NCI-H1048 (cell line): ENCODE data around the gene TSHZ2.

Experiments used
- DNase-seq: peaks from one replicate; lab custom pipeline; 2025; lab: John Stamatoyannopoulos, UW

The TSHZ2 gene

GRCh38 chr20:53030061-53030460 lies 57.9 kb downstream of the TSHZ2 start:
- DNase-seq, result no peak

- no peak for DNase-seq
Measured at GRCh38 chr20:53032046-53032445, 59.9 kb downstream of the TSHZ2 start.

- no peak for DNase-seq
Measured at GRCh38 chr20:53032478-53032932, 60.3 kb downstream of the TSHZ2 start.

- no peak for DNase-seq
Measured at GRCh38 chr20:53033176-53033575, 61.0 kb downstream of the TSHZ2 start.

- DNase-seq, result no peak
Measured at GRCh38 chr20:53034899-53035298, 62.7 kb downstream of the TSHZ2 start.

GRCh38 chr20:53036992-53037391 lies 64.8 kb downstream of the TSHZ2 start:
- no peak for DNase-seq

- no peak for DNase-seq
Measured at GRCh38 chr20:53037621-53038020, 65.5 kb downstream of the TSHZ2 start.

GRCh38 chr20:53038299-53038698 lies 66.1 kb downstream of the TSHZ2 start:
- DNase-seq, result no peak

GRCh38 chr20:53040693-53041589 lies 68.8 kb downstream of the TSHZ2 start:
- no peak for DNase-seq

GRCh38 chr20:53042521-53042920 lies 70.4 kb downstream of the TSHZ2 start:
- no peak for DNase-seq

- DNase-seq, result no peak
Measured at GRCh38 chr20:53044296-53044695, 72.1 kb downstream of the TSHZ2 start.

- no peak for DNase-seq
Measured at GRCh38 chr20:53045941-53046340, 73.8 kb downstream of the TSHZ2 start.

- no peak for DNase-seq
Measured at GRCh38 chr20:53047203-53047602, 75.0 kb downstream of the TSHZ2 start.

- no peak for DNase-seq
Measured at GRCh38 chr20:53048387-53048786, 76.2 kb downstream of the TSHZ2 start.

GRCh38 chr20:53050338-53050737 lies 78.2 kb downstream of the TSHZ2 start:
- no peak for DNase-seq

GRCh38 chr20:53052380-53052779 lies 80.2 kb downstream of the TSHZ2 start:
- no peak for DNase-seq

- no peak for DNase-seq
Measured at GRCh38 chr20:53053595-53053994, 81.4 kb downstream of the TSHZ2 start.

GRCh38 chr20:53055367-53056067 lies 83.4 kb downstream of the TSHZ2 start:
- DNase-seq, result no peak

GRCh38 chr20:53057579-53057978 lies 85.4 kb downstream of the TSHZ2 start:
- no peak for DNase-seq

- no peak for DNase-seq
Measured at GRCh38 chr20:53059848-53060247, 87.7 kb downstream of the TSHZ2 start.

- DNase-seq, result no peak
Measured at GRCh38 chr20:53061192-53062108, 89.3 kb downstream of the TSHZ2 start.

GRCh38 chr20:53064935-53065334 lies 92.8 kb downstream of the TSHZ2 start:
- DNase-seq, result no peak
